ENCODE measurements around the gene ARHGEF40.

The ARHGEF40 gene

DNA sequence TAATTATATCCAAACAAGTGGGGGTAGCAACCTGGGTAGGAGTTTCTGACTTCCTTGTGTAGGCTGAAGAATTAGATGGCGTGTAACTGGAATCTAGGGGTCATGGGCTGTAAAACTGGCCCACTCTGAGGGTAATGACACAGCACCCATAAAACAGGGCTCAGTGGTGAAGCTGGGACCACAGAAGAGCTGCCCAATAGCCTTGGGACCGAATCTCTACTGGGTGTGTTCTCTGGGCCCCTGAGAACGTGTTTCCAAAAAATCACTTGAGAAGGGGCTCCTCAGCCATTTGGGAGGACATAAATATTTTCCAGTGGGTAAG, 8.8 kb upstream of the ARHGEF40 start:
- Mint-ChIP-seq H3K27me3 (peaks cover 38% of the 10 kb centered on the region), H3K27ac (no peak overlapping the region), H3K4me1 (ENCODE audit: low read depth) (no peaks in the 10 kb centered on the region), H3K9me3 (no peaks in the 10 kb centered on the region), H3K4me3 (no peak overlapping the region), H3K36me3 (ENCODE audit: low read depth) (no peaks in the 10 kb centered on the region)
- no peak for DNase-seq

DNA sequence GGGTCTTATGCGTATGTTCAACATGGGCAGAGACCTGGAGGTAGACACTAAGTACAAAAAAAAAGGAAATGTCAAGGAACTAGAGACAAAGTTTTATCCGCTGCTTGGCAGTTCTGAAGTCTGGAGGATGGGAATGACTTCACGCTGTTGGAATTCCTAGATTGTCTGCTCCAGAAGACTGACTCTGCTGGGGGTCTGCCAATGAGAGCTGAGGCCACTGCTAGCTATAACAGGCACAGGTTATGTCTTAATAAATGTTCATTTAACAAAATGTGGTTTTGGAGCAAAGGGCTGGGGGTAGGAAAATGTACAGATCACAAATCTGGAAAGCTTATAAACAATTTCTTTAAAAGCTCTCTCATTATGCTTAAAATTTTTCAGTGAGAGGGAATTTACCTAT, 6.6 kb upstream of the ARHGEF40 start:
- H3K27ac Mint-ChIP-seq, result no peak overlapping the region
- DNase-seq, result no peak
- no peaks in the 10 kb centered on the region for H3K36me3 Mint-ChIP-seq (ENCODE audit: low read depth)
- peaks cover 58% of the 10 kb centered on the region for H3K27me3 Mint-ChIP-seq
- H3K4me3 Mint-ChIP-seq, result no peak overlapping the region
- peaks cover 4% of the 10 kb centered on the region for H3K4me1 Mint-ChIP-seq (ENCODE audit: low read depth)
- no peaks in the 10 kb centered on the region for H3K9me3 Mint-ChIP-seq

DNA sequence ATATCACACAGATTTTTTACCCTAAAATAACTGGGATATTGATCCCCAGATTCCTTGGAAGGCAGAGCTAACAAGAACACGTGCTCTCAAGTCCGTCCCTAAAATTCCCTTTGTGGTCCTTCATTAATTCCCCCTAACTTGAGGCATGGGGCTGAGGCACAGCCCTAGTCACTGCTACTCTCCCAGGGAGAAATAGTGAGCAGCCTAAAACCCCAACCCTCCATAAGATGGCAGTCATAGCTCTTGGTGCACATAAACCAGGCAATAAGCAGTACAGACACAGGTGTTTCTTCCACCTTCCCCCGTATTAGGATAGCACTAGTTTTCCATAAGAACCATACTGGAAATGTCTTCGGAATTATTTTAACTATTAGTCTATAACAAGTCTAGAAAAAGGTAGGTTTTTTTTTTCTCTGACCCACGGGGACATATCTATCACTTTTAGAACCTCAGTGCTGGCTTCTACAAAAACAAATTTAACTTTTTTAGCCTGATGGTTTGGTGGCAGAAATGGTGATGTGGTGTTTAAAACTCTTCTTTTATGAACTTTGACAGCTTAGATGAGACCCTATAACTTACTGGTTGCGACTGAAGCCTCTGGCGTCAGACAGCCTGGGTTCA, 3.1 kb upstream of the ARHGEF40 start:
- Mint-ChIP-seq H3K4me3 (no peak overlapping the region), H3K9me3 (no peaks in the 10 kb centered on the region), H3K36me3 (ENCODE audit: low read depth) (no peaks in the 10 kb centered on the region), H3K27me3 (peaks cover 78% of the 10 kb centered on the region), H3K27ac (no peak overlapping the region), H3K4me1 (ENCODE audit: low read depth) (peaks cover 34% of the 10 kb centered on the region)
- no peak for DNase-seq

DNA sequence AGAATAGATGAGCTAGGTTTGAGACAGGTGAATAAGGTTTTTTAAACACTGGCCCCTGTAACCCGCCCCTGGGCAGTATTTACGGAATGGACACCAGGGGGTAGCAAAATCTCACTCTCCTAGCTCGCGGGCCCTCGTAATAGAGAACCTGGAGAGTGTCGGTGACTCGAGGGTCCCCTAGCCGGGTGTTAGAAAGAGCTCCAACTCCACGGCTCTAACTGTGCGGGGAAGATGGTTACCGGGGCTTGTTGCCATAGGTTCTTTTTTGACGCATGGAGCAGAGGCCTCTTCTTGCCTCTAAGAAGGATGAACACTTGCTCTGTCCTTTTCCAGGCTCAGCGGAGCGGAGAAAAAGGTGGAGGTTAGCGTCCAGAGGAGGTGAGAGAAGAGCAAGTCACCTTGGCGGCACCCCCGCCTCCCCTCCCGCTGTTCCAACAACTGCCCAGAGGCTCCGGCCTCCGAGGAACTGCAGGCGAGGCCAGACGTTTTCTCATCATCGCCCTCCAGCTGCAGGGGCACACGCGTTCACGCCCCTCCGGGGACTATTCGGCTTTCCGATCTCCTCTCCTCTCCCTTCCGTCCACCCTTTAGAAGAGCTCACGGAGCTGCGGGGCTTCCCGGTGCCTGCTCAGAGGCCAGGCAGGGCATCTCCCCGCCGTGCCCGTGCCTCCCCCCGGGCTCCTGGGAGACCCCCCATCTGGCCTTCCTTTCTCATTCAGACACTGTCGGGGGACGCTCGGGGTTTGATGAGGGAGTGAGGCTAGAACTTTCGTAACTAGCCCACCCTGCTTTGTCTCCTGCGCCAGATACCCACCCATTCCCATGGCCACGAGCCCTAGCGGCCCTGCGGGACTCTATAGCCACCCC, 1.4 kb upstream of the ARHGEF40 start:
- Mint-ChIP-seq H3K36me3 (ENCODE audit: low read depth) (no peaks in the 10 kb centered on the region), H3K27me3 (peaks cover 78% of the 10 kb centered on the region)

DNA sequence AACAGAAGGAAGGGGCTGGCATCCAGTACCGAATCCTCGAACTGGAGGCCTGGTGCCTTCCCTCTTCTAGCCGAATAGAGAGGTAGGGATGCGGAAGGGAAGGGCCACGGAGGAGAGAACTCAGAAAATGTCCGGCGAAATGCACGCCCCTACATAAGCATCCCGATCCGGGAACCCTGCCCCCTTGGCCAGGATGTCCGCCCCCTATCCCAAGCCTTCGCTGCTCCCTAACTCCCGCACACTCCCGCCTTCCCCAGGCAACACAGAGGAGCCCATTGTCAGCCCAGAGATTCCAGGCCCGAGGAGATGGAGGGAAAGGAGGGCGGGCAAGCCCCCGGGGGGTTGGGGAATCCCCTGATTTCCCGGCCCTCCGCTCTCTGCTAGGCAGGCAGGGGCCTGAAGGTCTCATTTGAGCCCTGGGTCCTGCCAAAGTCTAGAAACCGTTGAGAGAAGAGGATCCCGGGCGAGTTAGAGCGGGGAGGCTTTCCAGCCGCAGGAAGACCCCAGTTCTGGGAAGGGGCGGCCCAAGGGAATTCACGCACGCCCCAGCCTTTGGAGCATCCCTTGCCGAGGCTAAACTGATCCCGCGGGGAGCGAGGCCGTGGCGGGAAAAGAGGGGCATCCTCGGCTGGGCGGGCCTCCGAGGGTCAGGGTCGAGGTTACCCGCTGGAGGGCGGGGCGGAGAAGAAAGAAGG, 569 bp upstream of the ARHGEF40 start:
- DNase-seq, result no peak
- Mint-ChIP-seq H3K27ac (no peak overlapping the region), H3K9me3 (no peaks in the 10 kb centered on the region), H3K4me1 (ENCODE audit: low read depth) (peaks cover 36% of the 10 kb centered on the region), H3K27me3 (peaks cover 77% of the 10 kb centered on the region), H3K36me3 (ENCODE audit: low read depth) (no peaks in the 10 kb centered on the region), H3K4me3 (peak overlapping the region; percentile 70)

More for the DNA sequence above, 1.4 kb upstream of the ARHGEF40 start:
- H3K4me3 Mint-ChIP-seq, result peak overlapping the region; percentile 70
- no peak overlapping the region for H3K27ac Mint-ChIP-seq
- DNase-seq, result peak; percentile 57
- peaks cover 36% of the 10 kb centered on the region for H3K4me1 Mint-ChIP-seq (ENCODE audit: low read depth)
- no peaks in the 10 kb centered on the region for H3K9me3 Mint-ChIP-seq

DNA sequence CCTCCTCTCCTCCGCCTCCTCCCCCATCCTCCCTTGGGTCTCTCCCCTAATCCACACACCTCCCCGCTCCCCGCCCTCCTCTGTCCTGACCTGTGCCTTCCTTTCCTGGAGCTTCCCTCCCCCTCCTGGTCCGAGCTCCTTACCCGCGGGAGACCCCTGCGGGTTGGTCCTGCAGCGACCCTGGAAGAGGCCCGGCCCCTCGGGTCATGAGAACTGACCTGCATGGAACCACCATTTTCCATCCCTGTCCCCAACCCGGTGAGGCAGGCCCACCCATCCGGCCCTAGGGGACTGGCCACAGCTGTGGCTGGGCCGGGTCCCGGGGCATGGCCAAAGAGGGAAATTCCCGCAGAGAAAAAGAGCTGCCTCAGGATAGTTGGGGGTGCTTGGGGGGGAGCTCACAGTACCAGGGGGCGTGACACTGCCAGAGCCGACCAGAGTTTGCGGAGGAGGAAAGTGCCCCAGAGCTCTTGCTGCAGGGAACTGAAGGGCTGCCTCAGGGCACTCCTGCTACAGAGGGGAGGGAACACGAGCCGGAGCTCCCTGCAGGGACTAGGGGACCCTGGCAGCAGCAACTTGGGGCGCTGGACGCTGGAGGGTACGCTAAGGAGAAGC, 613 bp downstream of the ARHGEF40 start:
- Mint-ChIP-seq H3K9me3 (no peaks in the 10 kb centered on the region), H3K4me3 (peak overlapping the region; percentile 72), H3K27me3 (peaks cover 70% of the 10 kb centered on the region), H3K36me3 (ENCODE audit: low read depth) (no peaks in the 10 kb centered on the region), H3K4me1 (ENCODE audit: low read depth) (peaks cover 36% of the 10 kb centered on the region), H3K27ac (no peak overlapping the region)
- no peak for DNase-seq

DNA sequence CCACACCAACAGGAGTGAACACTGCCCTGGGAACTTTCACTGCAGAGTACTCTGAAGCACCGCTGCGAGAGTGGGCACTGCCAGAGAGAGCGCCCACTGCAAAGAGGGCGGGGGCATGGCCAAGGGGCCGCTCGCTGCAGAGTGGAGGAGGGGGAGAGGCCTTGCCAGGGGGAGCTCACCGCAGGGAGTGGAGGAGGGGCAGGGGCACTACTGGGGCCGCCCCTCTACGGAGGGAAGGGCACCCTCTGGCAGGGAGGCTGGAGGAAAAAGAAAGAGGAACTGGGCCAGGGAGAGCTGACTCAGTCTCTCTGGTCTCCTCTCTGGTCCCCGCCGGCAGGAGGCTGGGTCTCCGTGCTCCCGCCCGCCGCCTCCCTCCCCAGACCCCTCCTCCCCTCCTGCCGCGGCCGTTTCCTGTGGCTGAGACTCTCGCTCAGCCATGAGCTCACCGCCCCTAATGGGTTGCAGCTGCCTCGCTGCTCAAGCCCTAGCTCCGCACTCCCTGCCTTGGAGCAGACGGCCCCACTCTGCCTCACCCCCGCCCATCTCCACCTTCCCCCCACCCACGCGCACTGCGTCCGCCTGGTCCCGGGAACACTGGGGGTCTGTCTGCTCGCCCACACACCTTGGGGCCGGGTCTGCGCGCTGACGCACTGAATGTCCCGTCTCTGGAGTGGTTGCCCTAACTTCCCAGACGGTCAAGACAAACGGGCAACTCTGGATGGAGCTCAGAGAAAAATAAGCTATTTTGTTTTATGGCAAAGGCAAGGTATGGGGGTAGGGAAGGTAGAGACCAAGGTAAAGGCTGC, 1.3 kb downstream of the ARHGEF40 start:
- Mint-ChIP-seq H3K4me3 (peak overlapping the region; percentile 72), H3K36me3 (ENCODE audit: low read depth) (no peaks in the 10 kb centered on the region), H3K27me3 (peaks cover 66% of the 10 kb centered on the region), H3K4me1 (ENCODE audit: low read depth) (peaks cover 36% of the 10 kb centered on the region), H3K27ac (no peak overlapping the region), H3K9me3 (no peaks in the 10 kb centered on the region)
- DNase-seq, result peak; percentile 60

DNA sequence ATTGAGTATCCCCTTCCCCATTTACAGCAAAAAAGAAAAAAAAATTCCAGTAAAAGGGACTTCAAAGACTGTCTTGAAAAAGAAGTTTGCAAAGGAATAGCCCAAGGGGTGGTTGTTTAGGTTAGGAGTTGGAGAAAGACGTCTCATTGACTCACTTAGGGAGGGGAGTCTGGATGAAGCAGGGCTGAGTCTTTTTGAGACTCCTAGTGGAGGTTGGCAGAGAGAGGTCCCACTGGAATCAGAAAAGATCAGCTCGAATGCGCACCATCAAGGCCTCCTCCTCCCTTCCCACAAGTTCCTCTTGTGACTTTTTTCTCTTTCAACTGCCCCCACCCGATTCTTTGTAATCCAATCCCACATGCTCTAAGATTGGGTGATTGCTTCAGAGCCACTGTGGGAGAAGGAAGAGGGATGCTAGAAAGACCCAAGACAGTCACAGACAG, 1.9 kb downstream of the ARHGEF40 start:
- no peaks in the 10 kb centered on the region for H3K9me3 Mint-ChIP-seq
- H3K36me3 Mint-ChIP-seq (ENCODE audit: low read depth), result no peaks in the 10 kb centered on the region
- no peak overlapping the region for H3K27ac Mint-ChIP-seq
- DNase-seq, result no peak
- peaks cover 60% of the 10 kb centered on the region for H3K27me3 Mint-ChIP-seq
- H3K4me1 Mint-ChIP-seq (ENCODE audit: low read depth), result peaks cover 36% of the 10 kb centered on the region
- H3K4me3 Mint-ChIP-seq, result peak overlapping the region; percentile 72

DNA sequence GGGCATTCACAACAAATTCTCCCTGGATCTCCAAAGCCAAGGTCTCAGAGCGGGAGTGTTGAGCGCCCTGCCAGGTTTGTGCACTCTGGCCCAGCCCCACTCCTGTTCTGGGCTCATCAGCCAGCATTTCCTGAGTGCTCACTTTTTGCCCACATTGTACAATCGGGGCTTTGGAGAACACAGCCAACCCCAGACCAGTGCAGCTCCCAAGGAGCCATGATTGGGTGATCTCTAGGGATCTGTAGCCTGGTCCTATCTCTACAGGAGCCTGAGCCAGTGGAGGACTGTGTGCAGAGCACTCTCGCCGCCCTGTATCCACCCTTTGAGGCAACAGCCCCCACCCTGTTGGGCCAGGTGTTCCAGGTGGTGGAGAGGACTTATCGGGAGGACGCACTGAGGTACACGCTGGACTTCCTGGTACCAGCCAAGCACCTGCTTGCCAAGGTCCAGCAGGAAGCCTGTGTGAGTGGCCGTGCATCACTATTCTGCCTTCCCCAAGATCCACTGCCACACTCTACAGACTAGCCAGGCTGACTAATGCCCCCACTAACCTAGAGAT, 2.8 kb downstream of the ARHGEF40 start:
- H3K4me1 Mint-ChIP-seq (ENCODE audit: low read depth), result peaks cover 36% of the 10 kb centered on the region
- no peaks in the 10 kb centered on the region for H3K9me3 Mint-ChIP-seq
- H3K27ac Mint-ChIP-seq, result no peak overlapping the region
- H3K36me3 Mint-ChIP-seq (ENCODE audit: low read depth), result no peaks in the 10 kb centered on the region
- no peak overlapping the region for H3K4me3 Mint-ChIP-seq
- DNase-seq, result no peak
- H3K27me3 Mint-ChIP-seq, result peaks cover 52% of the 10 kb centered on the region

DNA sequence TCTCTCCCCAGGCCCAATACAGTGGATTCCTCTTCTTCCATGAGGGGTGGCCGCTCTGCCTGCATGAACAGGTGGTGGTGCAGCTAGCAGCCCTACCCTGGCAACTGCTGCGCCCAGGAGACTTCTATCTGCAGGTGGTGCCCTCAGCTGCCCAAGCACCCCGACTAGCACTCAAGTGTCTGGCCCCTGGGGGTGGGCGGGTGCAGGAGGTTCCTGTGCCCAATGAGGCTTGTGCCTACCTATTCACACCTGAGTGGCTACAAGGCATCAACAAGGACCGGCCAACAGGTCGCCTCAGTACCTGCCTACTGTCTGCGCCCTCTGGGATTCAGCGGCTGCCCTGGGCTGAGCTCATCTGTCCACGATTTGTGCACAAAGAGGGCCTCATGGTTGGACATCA, 3.8 kb downstream of the ARHGEF40 start:
- Mint-ChIP-seq H3K27ac (no peak overlapping the region), H3K27me3 (peaks cover 43% of the 10 kb centered on the region), H3K4me3 (no peak overlapping the region), H3K9me3 (no peaks in the 10 kb centered on the region), H3K36me3 (ENCODE audit: low read depth) (no peaks in the 10 kb centered on the region), H3K4me1 (ENCODE audit: low read depth) (peaks cover 28% of the 10 kb centered on the region)
- no peak for DNase-seq

DNA sequence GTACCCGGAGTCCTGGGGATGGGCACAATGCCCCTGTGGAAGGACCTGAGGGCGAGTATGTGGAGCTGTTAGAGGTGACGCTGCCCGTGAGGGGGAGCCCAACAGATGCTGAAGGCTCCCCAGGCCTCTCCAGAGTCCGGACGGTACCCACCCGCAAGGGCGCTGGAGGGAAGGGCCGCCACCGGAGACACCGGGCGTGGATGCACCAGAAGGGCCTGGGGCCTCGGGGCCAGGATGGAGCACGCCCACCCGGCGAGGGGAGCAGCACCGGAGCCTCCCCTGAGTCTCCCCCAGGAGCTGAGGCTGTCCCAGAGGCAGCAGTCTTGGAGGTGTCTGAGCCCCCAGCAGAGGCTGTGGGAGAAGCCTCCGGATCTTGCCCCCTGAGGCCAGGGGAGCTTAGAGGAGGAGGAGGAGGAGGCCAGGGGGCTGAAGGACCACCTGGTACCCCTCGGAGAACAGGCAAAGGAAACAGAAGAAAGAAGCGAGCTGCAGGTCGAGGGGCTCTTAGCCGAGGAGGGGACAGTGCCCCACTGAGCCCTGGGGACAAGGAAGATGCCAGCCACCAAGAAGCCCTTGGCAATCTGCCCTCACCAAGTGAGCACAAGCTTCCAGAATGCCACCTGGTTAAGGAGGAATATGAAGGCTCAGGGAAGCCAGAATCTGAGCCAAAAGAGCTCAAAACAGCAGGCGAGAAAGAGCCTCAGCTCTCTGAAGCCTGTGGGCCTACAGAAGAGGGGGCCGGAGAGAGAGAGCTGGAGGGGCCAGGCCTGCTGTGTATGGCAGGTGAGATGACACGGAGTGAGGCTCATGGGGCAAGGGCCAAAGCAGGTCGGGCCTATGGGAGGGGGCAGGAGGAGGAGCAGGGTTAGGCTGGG, 4.5 kb downstream of the ARHGEF40 start:
- no peaks in the 10 kb centered on the region for H3K36me3 Mint-ChIP-seq (ENCODE audit: low read depth)

DNA sequence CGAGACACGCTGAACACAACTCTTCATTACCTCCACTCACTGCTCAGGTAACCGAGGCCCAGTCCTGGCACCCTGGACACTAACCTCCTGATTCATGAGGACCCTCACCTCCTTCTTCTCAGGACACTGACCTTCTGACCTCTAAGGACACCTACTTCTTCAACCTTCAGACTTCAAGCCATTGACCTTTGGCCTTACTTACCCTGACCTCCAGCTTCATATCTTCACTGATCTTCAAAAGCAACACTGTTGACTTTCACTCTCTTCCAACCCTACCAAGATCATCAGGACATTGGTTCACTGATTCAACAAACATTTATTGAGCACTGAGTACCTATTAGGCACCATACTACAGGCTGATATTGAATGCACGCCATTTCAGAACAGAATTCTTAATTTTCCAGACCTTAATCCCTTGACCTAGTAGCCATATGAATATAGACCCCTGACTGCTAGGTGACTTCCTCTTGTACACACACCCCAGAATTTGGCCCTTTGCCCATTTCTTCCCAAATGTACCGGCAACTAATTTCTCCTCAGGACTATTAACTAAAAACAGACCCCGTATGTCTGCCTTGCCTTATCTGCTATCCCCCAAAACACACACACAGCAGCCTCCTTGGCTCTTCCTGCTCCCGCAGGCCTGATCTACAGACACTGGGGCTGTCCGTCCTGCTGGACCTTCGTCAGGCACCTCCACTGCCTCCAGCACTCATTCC, 5.8 kb downstream of the ARHGEF40 start:
- DNase-seq, result no peak
- no peaks in the 10 kb centered on the region for H3K9me3 Mint-ChIP-seq
- peaks cover 13% of the 10 kb centered on the region for H3K4me1 Mint-ChIP-seq (ENCODE audit: low read depth)
- H3K27ac Mint-ChIP-seq, result no peak overlapping the region
- no peaks in the 10 kb centered on the region for H3K36me3 Mint-ChIP-seq (ENCODE audit: low read depth)
- no peak overlapping the region for H3K4me3 Mint-ChIP-seq
- H3K27me3 Mint-ChIP-seq, result peaks cover 27% of the 10 kb centered on the region

More for the DNA sequence above, 4.5 kb downstream of the ARHGEF40 start:
- Mint-ChIP-seq H3K27ac (no peak overlapping the region), H3K27me3 (peaks cover 36% of the 10 kb centered on the region), H3K4me3 (no peak overlapping the region), H3K4me1 (ENCODE audit: low read depth) (peaks cover 21% of the 10 kb centered on the region), H3K9me3 (no peaks in the 10 kb centered on the region)
- no peak for DNase-seq
